ENCODE results near the gene ADD1.

DNA sequence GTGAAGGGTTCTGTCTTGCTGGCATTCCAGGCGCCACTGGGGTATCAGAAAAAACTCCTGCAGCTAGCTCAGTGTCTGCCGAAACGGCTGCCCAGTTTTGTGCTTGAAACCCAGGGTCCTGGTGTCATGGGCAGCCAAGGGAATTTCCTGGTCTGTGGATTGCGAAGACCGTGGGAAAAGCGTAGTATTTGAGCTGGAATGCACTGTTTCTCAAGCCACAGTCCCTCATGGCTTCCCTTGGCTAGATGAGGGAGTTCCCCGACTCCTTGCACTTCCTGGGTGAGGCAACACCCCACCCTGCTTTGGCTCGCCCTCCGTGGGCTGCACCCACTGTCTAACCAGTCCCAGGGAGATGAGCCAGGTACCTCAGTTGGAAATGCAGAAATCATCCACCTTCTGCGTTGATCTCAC is 79.5 kb downstream of the ADD1 start:
- TF ChIP-seq CTCF (IDR thresholded peaks at IDR 0.05) (no peak), EZH2 (IDR thresholded peaks at IDR 0.05; ENCODE audit: borderline replicate concordance, insufficient read depth, low read depth, low read length, poor library complexity, severe bottlenecking) (no peak)
